ENCODE results near the gene SLC37A3.
A peak's percentile ranks its signal among the peaks of the same experiment; 100 is the strongest.

SLC37A3 gene, protein sequence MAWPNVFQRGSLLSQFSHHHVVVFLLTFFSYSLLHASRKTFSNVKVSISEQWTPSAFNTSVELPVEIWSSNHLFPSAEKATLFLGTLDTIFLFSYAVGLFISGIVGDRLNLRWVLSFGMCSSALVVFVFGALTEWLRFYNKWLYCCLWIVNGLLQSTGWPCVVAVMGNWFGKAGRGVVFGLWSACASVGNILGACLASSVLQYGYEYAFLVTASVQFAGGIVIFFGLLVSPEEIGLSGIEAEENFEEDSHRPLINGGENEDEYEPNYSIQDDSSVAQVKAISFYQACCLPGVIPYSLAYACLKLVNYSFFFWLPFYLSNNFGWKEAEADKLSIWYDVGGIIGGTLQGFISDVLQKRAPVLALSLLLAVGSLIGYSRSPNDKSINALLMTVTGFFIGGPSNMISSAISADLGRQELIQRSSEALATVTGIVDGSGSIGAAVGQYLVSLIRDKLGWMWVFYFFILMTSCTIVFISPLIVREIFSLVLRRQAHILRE

DNA sequence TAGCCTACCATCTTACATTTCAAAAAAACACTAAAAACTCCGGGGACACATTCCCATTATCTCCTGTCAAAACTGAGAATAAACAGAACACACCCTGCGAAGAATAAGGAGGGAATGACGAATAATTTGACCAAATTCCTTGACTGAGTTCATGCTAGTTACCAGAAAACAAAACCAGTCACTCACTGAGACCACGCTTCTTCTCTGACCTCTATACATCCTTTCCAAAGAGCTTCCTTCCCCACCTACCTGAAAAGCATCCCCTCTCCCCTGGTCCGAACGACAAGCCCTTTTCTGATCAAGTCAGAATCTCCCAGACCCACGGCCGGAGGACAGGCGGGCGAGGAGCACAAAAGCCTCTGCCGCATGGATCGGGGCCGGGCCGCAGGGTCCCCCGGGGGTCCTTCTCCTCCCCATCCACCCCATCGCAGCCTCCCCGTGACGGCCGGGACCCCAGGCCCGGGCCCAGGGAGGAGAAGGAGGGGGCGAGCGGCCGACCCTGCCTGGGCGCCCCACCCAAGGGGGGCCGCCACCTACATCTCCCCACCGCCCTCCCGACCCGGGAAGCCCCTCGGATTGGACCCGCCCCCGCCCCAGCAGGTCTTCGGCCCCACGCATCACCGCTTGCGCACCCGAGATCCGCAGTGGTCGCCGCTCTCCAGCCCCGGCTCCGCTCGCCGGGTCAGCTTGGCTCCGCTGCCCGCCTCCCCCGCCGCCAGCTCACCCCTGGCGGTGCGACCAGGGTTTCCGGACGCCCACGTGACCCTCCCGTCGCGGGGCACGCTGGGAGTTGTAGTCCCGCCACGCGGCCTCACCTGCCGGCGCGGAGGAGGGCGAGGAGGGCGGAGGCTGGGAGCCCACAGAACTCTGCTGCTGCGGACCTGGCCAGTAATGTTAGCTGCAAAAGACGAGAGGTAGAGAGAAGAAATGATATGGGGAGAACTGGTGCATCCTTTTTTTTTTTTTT is at the start of gene SLC37A3:
SLC37A3 (minus strand) TSS at position 747 of the 967 bp plus-strand sequence. CDS start 16,004 bp downstream, outside the sequence.
- Histone ChIP-seq H3K27me3 (ENCODE audit: control insufficient read depth, insufficient read depth, low read length) (no peaks in the 10 kb centered on the region), H3K36me3 (ENCODE audit: control insufficient read depth, insufficient read depth, low read length) (no peaks in the 10 kb centered on the region), H3K9me3 (ENCODE audit: control insufficient read depth, insufficient read depth, low read length) (no peaks in the 10 kb centered on the region), H3K27ac (ENCODE audit: low read depth, low read length) (peak within 1 kb of the TSS; percentile 66), H3K9ac (ENCODE audit: low read depth, low read length) (peak within 1 kb of the TSS; percentile 66), H3K4me1 (ENCODE audit: control insufficient read depth, insufficient read depth, low read length) (no peaks in the 10 kb centered on the region), H3K4me3 (ENCODE audit: low read depth, low read length) (peak within 1 kb of the TSS; percentile 91)

DNA sequence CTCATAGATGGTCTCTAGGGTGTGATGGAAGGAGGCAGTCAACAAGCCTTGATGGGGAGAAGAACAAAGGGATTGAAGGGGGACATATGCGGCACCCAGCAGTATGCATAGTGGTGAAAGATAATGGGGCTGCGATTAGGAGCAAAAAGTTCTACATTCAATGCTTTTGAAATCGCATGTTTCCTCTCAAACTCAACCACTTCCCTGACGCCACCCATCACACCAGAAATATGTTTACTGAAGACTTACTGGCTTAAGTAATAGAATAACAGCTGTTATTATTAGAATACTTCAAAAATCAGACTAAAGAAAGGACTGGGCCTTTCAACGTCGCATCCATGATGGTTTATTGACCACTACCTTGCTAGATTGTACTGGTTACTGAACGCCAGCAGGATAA is 49.5 kb upstream of the SLC37A3 start:
- Histone ChIP-seq H3K4me3 (ENCODE audit: low read depth, low read length) (no peak overlapping the region), H3K4me1 (ENCODE audit: control insufficient read depth, insufficient read depth, low read length) (peaks cover 32% of the 10 kb centered on the region), H3K27me3 (ENCODE audit: control insufficient read depth, insufficient read depth, low read length) (no peaks in the 10 kb centered on the region), H3K36me3 (ENCODE audit: control insufficient read depth, insufficient read depth, low read length) (peaks cover 6% of the 10 kb centered on the region), H3K9me3 (ENCODE audit: control insufficient read depth, insufficient read depth, low read length) (no peaks in the 10 kb centered on the region), H3K9ac (ENCODE audit: low read depth, low read length) (no peak overlapping the region), H3K27ac (ENCODE audit: low read depth, low read length) (peak overlapping the region; percentile 74)

DNA sequence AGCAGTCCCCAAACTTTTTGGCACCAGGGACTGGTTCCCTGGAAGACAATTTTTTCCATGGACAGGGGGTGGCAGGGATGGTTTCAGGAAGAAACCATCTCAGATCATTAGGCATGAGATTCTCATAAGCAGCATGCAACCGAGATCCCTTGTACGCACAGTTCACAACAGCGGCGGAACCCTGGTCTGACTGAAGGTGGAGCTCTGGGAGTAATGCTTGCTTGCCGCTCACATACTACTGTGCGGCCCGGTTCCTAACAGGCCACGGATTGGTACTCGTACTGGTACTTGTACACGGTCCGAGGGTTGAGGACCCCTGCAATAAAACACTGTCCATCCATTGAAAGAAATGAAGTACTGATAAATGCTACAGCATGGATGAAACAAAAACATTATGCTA is 48.1 kb upstream of the SLC37A3 start:
- H3K27ac ChIP-seq (ENCODE audit: low read depth, low read length), result no peak overlapping the region

GRCh38 chr7:140441519-140441918 is 43.2 kb upstream of the SLC37A3 start:
- H3K4me3 ChIP-seq (ENCODE audit: low read depth, low read length), result no peak overlapping the region
- H3K9me3 ChIP-seq (ENCODE audit: control insufficient read depth, insufficient read depth, low read length), result no peaks in the 10 kb centered on the region
- H3K4me1 ChIP-seq (ENCODE audit: control insufficient read depth, insufficient read depth, low read length), result no peaks in the 10 kb centered on the region
- H3K9ac ChIP-seq (ENCODE audit: low read depth, low read length), result no peak overlapping the region
- H3K27me3 ChIP-seq (ENCODE audit: control insufficient read depth, insufficient read depth, low read length), result no peaks in the 10 kb centered on the region
- H3K27ac ChIP-seq (ENCODE audit: low read depth, low read length), result no peak overlapping the region
- no peaks in the 10 kb centered on the region for H3K36me3 ChIP-seq (ENCODE audit: control insufficient read depth, insufficient read depth, low read length)

More for the DNA sequence above, 48.1 kb upstream of the SLC37A3 start:
- H3K9me3 ChIP-seq (ENCODE audit: control insufficient read depth, insufficient read depth, low read length), result no peaks in the 10 kb centered on the region
- H3K4me3 ChIP-seq (ENCODE audit: low read depth, low read length), result no peak overlapping the region
- peaks cover 27% of the 10 kb centered on the region for H3K4me1 ChIP-seq (ENCODE audit: control insufficient read depth, insufficient read depth, low read length)
- no peaks in the 10 kb centered on the region for H3K36me3 ChIP-seq (ENCODE audit: control insufficient read depth, insufficient read depth, low read length)
- H3K27me3 ChIP-seq (ENCODE audit: control insufficient read depth, insufficient read depth, low read length), result no peaks in the 10 kb centered on the region
- H3K9ac ChIP-seq (ENCODE audit: low read depth, low read length), result no peak overlapping the region

DNA sequence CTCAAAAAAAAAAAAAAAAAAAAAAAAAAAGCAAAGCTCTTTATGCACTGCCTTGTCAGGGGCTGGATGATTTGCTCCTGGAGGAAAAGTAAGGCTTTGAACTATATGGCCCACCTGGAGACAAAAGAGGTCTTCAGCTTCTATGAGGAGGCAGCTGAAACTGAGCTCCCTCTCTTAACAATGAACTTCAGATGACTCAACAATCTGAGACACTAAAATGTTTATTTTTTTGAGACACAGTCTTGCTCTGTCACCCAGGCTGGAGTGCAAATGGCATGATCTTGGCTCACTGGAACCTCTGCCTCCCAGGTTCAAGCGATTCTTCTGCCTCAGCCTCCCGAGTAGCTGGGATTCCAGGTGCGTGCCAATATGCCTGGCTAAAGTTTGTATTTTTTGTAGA is 42.3 kb upstream of the SLC37A3 start:
- no peak overlapping the region for H3K4me3 ChIP-seq (ENCODE audit: low read depth, low read length)
- no peaks in the 10 kb centered on the region for H3K36me3 ChIP-seq (ENCODE audit: control insufficient read depth, insufficient read depth, low read length)
- no peaks in the 10 kb centered on the region for H3K27me3 ChIP-seq (ENCODE audit: control insufficient read depth, insufficient read depth, low read length)
- H3K9ac ChIP-seq (ENCODE audit: low read depth, low read length), result no peak overlapping the region
- no peaks in the 10 kb centered on the region for H3K4me1 ChIP-seq (ENCODE audit: control insufficient read depth, insufficient read depth, low read length)
- no peaks in the 10 kb centered on the region for H3K9me3 ChIP-seq (ENCODE audit: control insufficient read depth, insufficient read depth, low read length)
- H3K27ac ChIP-seq (ENCODE audit: low read depth, low read length), result no peak overlapping the region

- Histone ChIP-seq H3K4me1 (ENCODE audit: control insufficient read depth, insufficient read depth, low read length) (no peaks in the 10 kb centered on the region), H3K9ac (ENCODE audit: low read depth, low read length) (no peak overlapping the region), H3K27me3 (ENCODE audit: control insufficient read depth, insufficient read depth, low read length) (no peaks in the 10 kb centered on the region), H3K36me3 (ENCODE audit: control insufficient read depth, insufficient read depth, low read length) (no peaks in the 10 kb centered on the region), H3K9me3 (ENCODE audit: control insufficient read depth, insufficient read depth, low read length) (no peaks in the 10 kb centered on the region), H3K27ac (ENCODE audit: low read depth, low read length) (no peak overlapping the region), H3K4me3 (ENCODE audit: low read depth, low read length) (no peak overlapping the region)
These were observed 41.0 kb upstream of the SLC37A3 start for GRCh38 chr7:140439359-140439758.

GRCh38 chr7:140435252-140435895 is 37.0 kb upstream of the SLC37A3 start:
- no peaks in the 10 kb centered on the region for H3K27me3 ChIP-seq (ENCODE audit: control insufficient read depth, insufficient read depth, low read length)
- H3K9me3 ChIP-seq (ENCODE audit: control insufficient read depth, insufficient read depth, low read length), result no peaks in the 10 kb centered on the region
- H3K4me1 ChIP-seq (ENCODE audit: control insufficient read depth, insufficient read depth, low read length), result no peaks in the 10 kb centered on the region
- no peak overlapping the region for H3K27ac ChIP-seq (ENCODE audit: low read depth, low read length)
- H3K9ac ChIP-seq (ENCODE audit: low read depth, low read length), result no peak overlapping the region
- H3K36me3 ChIP-seq (ENCODE audit: control insufficient read depth, insufficient read depth, low read length), result no peaks in the 10 kb centered on the region
- H3K4me3 ChIP-seq (ENCODE audit: low read depth, low read length), result no peak overlapping the region

- H3K36me3 ChIP-seq (ENCODE audit: control insufficient read depth, insufficient read depth, low read length), result no peaks in the 10 kb centered on the region
- no peak overlapping the region for H3K9ac ChIP-seq (ENCODE audit: low read depth, low read length)
- no peak overlapping the region for H3K27ac ChIP-seq (ENCODE audit: low read depth, low read length)
- H3K4me1 ChIP-seq (ENCODE audit: control insufficient read depth, insufficient read depth, low read length), result no peaks in the 10 kb centered on the region
- H3K27me3 ChIP-seq (ENCODE audit: control insufficient read depth, insufficient read depth, low read length), result no peaks in the 10 kb centered on the region
- no peaks in the 10 kb centered on the region for H3K9me3 ChIP-seq (ENCODE audit: control insufficient read depth, insufficient read depth, low read length)
- H3K4me3 ChIP-seq (ENCODE audit: low read depth, low read length), result no peak overlapping the region
These were observed 35.1 kb upstream of the SLC37A3 start for GRCh38 chr7:140433396-140433795.

DNA sequence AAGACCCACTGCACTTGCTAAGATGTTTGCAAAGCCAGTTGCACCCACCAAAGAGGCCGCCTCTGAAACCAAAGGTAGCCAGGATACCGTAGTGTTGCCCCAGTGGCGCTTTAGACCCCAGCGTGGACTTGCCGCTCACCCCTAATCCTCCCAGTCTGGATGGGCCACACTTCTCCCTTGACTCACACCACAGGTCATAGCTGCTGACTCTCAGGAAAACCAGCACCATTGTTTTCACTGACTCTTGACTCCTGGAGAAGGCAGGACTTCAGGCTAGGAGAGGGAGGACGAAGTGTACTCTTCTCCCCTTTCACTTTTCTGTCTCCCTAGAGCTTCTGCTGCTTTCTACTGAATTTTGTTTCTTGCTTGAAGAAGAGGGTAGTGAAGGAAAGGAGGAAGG is 27.8 kb upstream of the SLC37A3 start:
- no peak overlapping the region for H3K9ac ChIP-seq (ENCODE audit: low read depth, low read length)
- no peaks in the 10 kb centered on the region for H3K27me3 ChIP-seq (ENCODE audit: control insufficient read depth, insufficient read depth, low read length)
- H3K27ac ChIP-seq (ENCODE audit: low read depth, low read length), result no peak overlapping the region
- H3K36me3 ChIP-seq (ENCODE audit: control insufficient read depth, insufficient read depth, low read length), result peaks cover 8% of the 10 kb centered on the region
- H3K4me3 ChIP-seq (ENCODE audit: low read depth, low read length), result no peak overlapping the region
- no peaks in the 10 kb centered on the region for H3K4me1 ChIP-seq (ENCODE audit: control insufficient read depth, insufficient read depth, low read length)
- H3K9me3 ChIP-seq (ENCODE audit: control insufficient read depth, insufficient read depth, low read length), result no peaks in the 10 kb centered on the region

DNA sequence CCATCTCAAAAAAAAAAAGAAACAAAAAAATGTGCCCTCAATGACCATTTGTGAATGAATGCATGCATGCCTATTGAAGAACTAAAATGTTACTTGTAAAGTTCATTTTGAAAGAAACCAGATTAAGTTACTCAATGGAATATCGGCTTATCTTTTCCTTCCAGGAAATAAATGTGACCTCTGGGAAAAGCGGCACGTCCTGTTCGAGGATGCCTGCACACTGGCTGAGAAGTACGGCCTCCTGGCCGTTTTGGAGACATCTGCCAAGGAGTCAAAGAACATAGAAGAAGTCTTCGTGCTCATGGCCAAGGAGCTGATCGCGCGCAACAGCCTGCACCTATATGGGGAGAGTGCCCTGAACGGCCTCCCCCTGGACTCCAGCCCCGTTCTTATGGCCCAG is 27.4 kb upstream of the SLC37A3 start:
- H3K27me3 ChIP-seq (ENCODE audit: control insufficient read depth, insufficient read depth, low read length), result no peaks in the 10 kb centered on the region
- peaks cover 8% of the 10 kb centered on the region for H3K36me3 ChIP-seq (ENCODE audit: control insufficient read depth, insufficient read depth, low read length)

More for the DNA sequence above, 27.4 kb upstream of the SLC37A3 start:
- H3K9ac ChIP-seq (ENCODE audit: low read depth, low read length), result no peak overlapping the region
- H3K9me3 ChIP-seq (ENCODE audit: control insufficient read depth, insufficient read depth, low read length), result no peaks in the 10 kb centered on the region
- H3K4me1 ChIP-seq (ENCODE audit: control insufficient read depth, insufficient read depth, low read length), result no peaks in the 10 kb centered on the region
- no peak overlapping the region for H3K4me3 ChIP-seq (ENCODE audit: low read depth, low read length)
- no peak overlapping the region for H3K27ac ChIP-seq (ENCODE audit: low read depth, low read length)
